A549 (cell line): Measurements from ENCODE around the gene STARD3NL. TPM values are rescaled to one million over a fixed set of nuclear protein-coding genes. Genes with fewer than 3 reads are reported as not detected.

Source experiments
- ATAC-seq, 2 experiments: fragments of 200-7000 bp in 1 of 2; fragments of >200 bp in 1 of 2; cut with Nextera tagmentation in 1 of 2; cut with Tn5 transposase in 1 of 2; 3 replicates each; pipeline versions ENCODE4 v1.8.0 to v1.9.1; 2018 to 2020; ENCODE audit warnings: mild to moderate bottlenecking in 1 of 2, moderate library complexity in 1 of 2
- CTCF ChIA-PET: fragments of 300-600 bp; sonication (Branson Sonifier 250); formaldehyde crosslinking; extraction: SDS; loops from one replicate; lab custom pipeline; 2021; ENCODE audit warnings: antibody characterized with exemption, inconsistent platforms; lab: Yijun Ruan, JAX
- POLR2A ChIA-PET: fragments of 350-600 bp; formaldehyde crosslinking; extraction: SDS; loops from one replicate; lab custom pipeline; 2021; ENCODE audit warnings: antibody characterized with exemption, inconsistent platforms; lab: Yijun Ruan, JAX
- DNase-seq, 2 experiments: peaks; one replicate each; pipeline versions ENCODE4 v3.0.0 to v3.0.0-alpha.2; 2011 to 2016; ENCODE audit warnings: low read depth in 1 of 2, low spot score in 1 of 2
- FAIRE-seq: peaks from 2 replicates; lab custom pipeline; 2011; peaks lifted over from hg19 to GRCh38; lab: Jason Lieb, UNC
- H3K27ac ChIP-seq, 2 experiments: fragments of >200 bp; sonication (Bioruptor Twin); formaldehyde crosslinking; 3 replicates each; pipeline ENCODE4 v1.5.1; 2016 to 2017
- H3K4me1 ChIP-seq: fragments of >200 bp; sonication (Bioruptor Twin); formaldehyde crosslinking; 3 replicates; pipeline ENCODE4 v1.6.1; 2016
- H3K4me2 ChIP-seq: fragments of >200 bp; sonication (Bioruptor Twin); formaldehyde crosslinking; 3 replicates; pipeline ENCODE4 v1.6.1; 2016
- H3K4me3 ChIP-seq: fragments of >200 bp; sonication (Bioruptor Twin); formaldehyde crosslinking; 3 replicates; pipeline ENCODE4 v1.5.1; 2016
- H3K9me3 ChIP-seq: fragments of >200 bp; sonication (Bioruptor Twin); formaldehyde crosslinking; 3 replicates; pipeline ENCODE4 v1.6.1; 2016
- CEBPB ChIP-seq, 2 experiments: fragments of >200 bp in 1 of 2; sonication (Bioruptor Twin) in 1 of 2; formaldehyde crosslinking in 1 of 2; IDR thresholded peaks; 2 replicates each; pipeline ENCODE4 v1.6.1; 2012 to 2016
- CHD2 ChIP-seq: fragments of 150-350 bp; IDR thresholded peaks from 2 replicates; pipeline ENCODE4 v1.6.1; 2014; ENCODE audit warnings: low read length; ENCODE audit not compliant: partially characterized antibody
- CHD4 ChIP-seq: fragments of 200-600 bp; sonication (generic); IDR thresholded peaks from 2 replicates; pipeline ENCODE4 v1.6.1; 2016; ENCODE audit warnings: antibody characterized with exemption, mild to moderate bottlenecking, borderline replicate concordance
- E2F6 ChIP-seq: IDR thresholded peaks from 2 replicates; pipeline ENCODE4 v1.6.1; 2012; ENCODE audit warnings: low read depth, borderline replicate concordance
- ESRRA ChIP-seq: fragments of 150-350 bp; IDR thresholded peaks from 2 replicates; pipeline ENCODE4 v1.6.1; 2014; ENCODE audit warnings: mild to moderate bottlenecking, low read length, borderline replicate concordance
- FOSL2 ChIP-seq, 2 experiments: fragments of 450-650 bp in 1 of 2; fragments of >200 bp in 1 of 2; sonication (Bioruptor Twin) in 1 of 2; formaldehyde crosslinking; IDR thresholded peaks; 2 replicates each; pipeline versions ENCODE4 v1.5.0 to v1.6.1; 2016 to 2020; ENCODE audit warnings: mild to moderate bottlenecking in 1 of 2, moderate library complexity in 1 of 2
- HEYL ChIP-seq: fragments of 250-450 bp; sonication (Bioruptor Pico); IDR thresholded peaks from 2 replicates; pipeline ENCODE4 v1.8.0; 2021; ENCODE audit warnings: mild to moderate bottlenecking, moderate library complexity
- JUN ChIP-seq, 2 experiments: fragments of >200 bp; sonication (Bioruptor Twin); formaldehyde crosslinking; IDR thresholded peaks; 2 replicates in 1 of 2; 3 replicates in 1 of 2; pipeline ENCODE4 v1.6.1; 2016 to 2017
- KDM1A ChIP-seq: fragments of 200-600 bp; sonication (generic); IDR thresholded peaks from 2 replicates; pipeline ENCODE4 v1.6.1; 2016; ENCODE audit warnings: low read depth, mild to moderate bottlenecking
- KDM5A ChIP-seq: fragments of 200-600 bp; sonication (generic); IDR thresholded peaks from 2 replicates; pipeline ENCODE4 v1.6.1; 2016; ENCODE audit warnings: antibody characterized with exemption, mild to moderate bottlenecking
- MAFK ChIP-seq: fragments of 450-650 bp; IDR thresholded peaks from 2 replicates; pipeline ENCODE4 v1.6.1; 2014; ENCODE audit not compliant: partially characterized antibody
- NPAS2 ChIP-seq: fragments of 250-450 bp; sonication (Bioruptor Pico); IDR thresholded peaks from 2 replicates; pipeline ENCODE4 v1.8.0; 2022; ENCODE audit warnings: mild to moderate bottlenecking, moderate library complexity, borderline replicate concordance
- NR3C1 ChIP-seq: fragments of >200 bp; sonication (Bioruptor Twin); formaldehyde crosslinking; IDR thresholded peaks from 3 replicates; pipeline ENCODE4 v1.6.1; 2017
- POLR2AphosphoS2 ChIP-seq: conservative IDR thresholded peaks from 2 replicates; pipeline ENCODE4 v1.6.1; 2012; ENCODE audit warnings: low read length, improper control_type of control experiment, inconsistent platforms
- RAD21 ChIP-seq, 2 experiments: fragments of >200 bp in 1 of 2; sonication (Bioruptor Twin) in 1 of 2; formaldehyde crosslinking in 1 of 2; IDR thresholded peaks in 1 of 2; conservative IDR thresholded peaks in 1 of 2; 2 replicates in 1 of 2; 3 replicates in 1 of 2; pipeline ENCODE4 v1.6.1; 2012 to 2018; ENCODE audit warnings: inconsistent platforms in 1 of 2
- RARB ChIP-seq: fragments of 250-450 bp; sonication (Bioruptor Pico); IDR thresholded peaks from 2 replicates; pipeline ENCODE4 v1.8.0; 2021; ENCODE audit warnings: mild to moderate bottlenecking, moderate library complexity
- RCOR1 ChIP-seq: fragments of 150-350 bp; IDR thresholded peaks from 2 replicates; pipeline ENCODE4 v1.6.1; 2014; ENCODE audit warnings: antibody characterized with exemption, low read length, low read depth
- RNF2 ChIP-seq: fragments of 200-600 bp; sonication (generic); IDR thresholded peaks from 2 replicates; pipeline ENCODE4 v1.6.1; 2016; ENCODE audit warnings: low read depth, mild to moderate bottlenecking, antibody characterized with exemption, moderate library complexity, borderline replicate concordance
- USF2 ChIP-seq: fragments of 450-650 bp; IDR thresholded peaks from 2 replicates; pipeline ENCODE4 v1.6.1; 2014; ENCODE audit warnings: antibody characterized with exemption
- ZNF302 ChIP-seq: fragments of 250-450 bp; sonication (Bioruptor Pico); IDR thresholded peaks from 2 replicates; pipeline ENCODE4 v1.9.0; 2021; ENCODE audit warnings: inconsistent platforms, mild to moderate bottlenecking, moderate library complexity
- ZSCAN20 ChIP-seq: fragments of 250-450 bp; sonication (Bioruptor Pico); IDR thresholded peaks from 2 replicates; pipeline ENCODE4 v1.8.0; 2022; ENCODE audit warnings: mild to moderate bottlenecking, moderate library complexity
- WGBS: methylation state at CpG from one replicate; pipeline ENCODE4 v1.1.6; 2017; ENCODE audit errors: missing lambda C conversion rate; 5-methylcytosine and 5-hydroxymethylcytosine counted together
- polyA plus RNA-seq, 4 experiments: library from polyadenylated mRNA; depleted of rRNA in 3 of 4; stranded (reverse); fragments of >200 nt; fragmentation: RNase III in 1 of 4; extraction: RNeasy Plus Mini Kit Qiagen cat#74134 plus additional on column Dnase treatment in 1 of 4; gene quantifications; 2 replicates in 3 of 4; 3 replicates in 1 of 4; pipeline ENCODE4 v1.2.3, GENCODE V29; 2011 to 2017
- TF ChIP-seq, protein P1 (sequence below): fragments of 200-600 bp; sonication (generic); IDR thresholded peaks from 2 replicates; pipeline ENCODE4 v1.6.1; 2016; ENCODE audit warnings: antibody characterized with exemption, mild to moderate bottlenecking, moderate library complexity
- TF ChIP-seq, protein P2 (sequence below): fragments of 250-450 bp; sonication (Bioruptor Pico); IDR thresholded peaks from 2 replicates; pipeline ENCODE4 v1.5.0; 2021; ENCODE audit warnings: mild to moderate bottlenecking, moderate library complexity, borderline replicate concordance
- TF ChIP-seq, protein P3 (sequence below): IDR thresholded peaks from 2 replicates; pipeline ENCODE4 v1.6.1; 2012

Gene STARD3NL
- polyA plus RNA-seq, 2 of the 4 experiments (the other 2 are of a cell fraction), result 57.9 to 104 TPM

DNA sequence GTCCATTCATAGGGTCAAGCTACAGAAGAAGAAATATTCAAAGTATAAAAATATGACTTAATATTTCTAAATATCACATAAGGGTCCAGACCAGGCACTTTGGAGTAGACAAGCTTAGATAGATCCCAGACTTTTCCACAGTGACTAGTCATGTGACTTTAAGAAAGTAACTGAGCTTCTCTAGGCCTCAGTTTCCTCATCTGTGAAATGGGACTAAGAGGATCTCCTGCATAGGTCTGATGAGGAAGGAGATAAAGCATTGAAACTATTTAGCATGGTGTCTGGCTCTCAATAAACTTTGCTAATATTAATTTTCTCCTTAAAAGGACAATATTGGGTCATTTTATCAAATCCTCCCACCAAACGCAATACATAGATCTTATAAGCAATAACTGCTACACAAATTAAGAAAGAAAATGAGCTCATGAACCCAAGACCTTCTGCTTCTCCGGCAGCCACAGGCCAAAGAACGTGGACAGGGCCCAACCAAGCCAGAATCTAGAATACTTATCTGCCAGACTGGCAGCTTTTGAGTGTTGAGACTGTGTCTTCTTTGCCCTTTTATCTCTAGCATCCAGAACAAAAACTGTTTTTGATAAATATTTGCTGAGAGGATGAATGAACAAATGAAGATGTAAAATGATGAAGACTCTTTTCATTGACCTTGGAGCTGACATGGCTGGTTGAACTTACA, 97.0 kb downstream of the STARD3NL start:
- no peak for ATAC-seq
- no peaks in the 10 kb centered on the region for H3K4me1 ChIP-seq
- H3K4me2 ChIP-seq, result no peak overlapping the region
- H3K4me3 ChIP-seq, result no peak overlapping the region
- H3K27ac ChIP-seq, result no peak overlapping the region
- CTCF ChIA-PET, result interaction anchor here (1.2 to 1.3 kb wide), 2 partner anchors 43 to 59 kb away, joined by 3 to 6 read pairs; no protein-coding TSS in a partner anchor
- TF ChIP-seq CEBPB (IDR thresholded peaks at IDR 0.05), result no peak
- TF ChIP-seq FOSL2 (IDR thresholded peaks at IDR 0.05), result no peak
- TF ChIP-seq FOSL2 (CRISPR knock-in tag; IDR thresholded peaks at IDR 0.05), result no peak
- no peak for TF ChIP-seq RNF2
- no peak for TF ChIP-seq NR3C1
- no peak for TF ChIP-seq USF2
- no peak for TF ChIP-seq ZNF302
- TF ChIP-seq RARB, result no peak
- TF ChIP-seq HEYL (CRISPR knock-in tag), result no peak
- no peak for TF ChIP-seq JUN (IDR thresholded peaks at IDR 0.05)
- TF ChIP-seq RAD21 (conservative IDR thresholded peaks at IDR 0.05 in 1 of 2, IDR thresholded peaks at IDR 0.05 in 1 of 2), result no peak
- TF ChIP-seq, all 56 proteins: peak for 0
- H3K9me3 ChIP-seq, result no peaks in the 10 kb centered on the region
- no peak for FAIRE-seq
- 43% methylated on average over 3 of the region's 3 CpGs for WGBS
- POLR2A ChIA-PET, result no interaction called here
- no peak for DNase-seq

DNA sequence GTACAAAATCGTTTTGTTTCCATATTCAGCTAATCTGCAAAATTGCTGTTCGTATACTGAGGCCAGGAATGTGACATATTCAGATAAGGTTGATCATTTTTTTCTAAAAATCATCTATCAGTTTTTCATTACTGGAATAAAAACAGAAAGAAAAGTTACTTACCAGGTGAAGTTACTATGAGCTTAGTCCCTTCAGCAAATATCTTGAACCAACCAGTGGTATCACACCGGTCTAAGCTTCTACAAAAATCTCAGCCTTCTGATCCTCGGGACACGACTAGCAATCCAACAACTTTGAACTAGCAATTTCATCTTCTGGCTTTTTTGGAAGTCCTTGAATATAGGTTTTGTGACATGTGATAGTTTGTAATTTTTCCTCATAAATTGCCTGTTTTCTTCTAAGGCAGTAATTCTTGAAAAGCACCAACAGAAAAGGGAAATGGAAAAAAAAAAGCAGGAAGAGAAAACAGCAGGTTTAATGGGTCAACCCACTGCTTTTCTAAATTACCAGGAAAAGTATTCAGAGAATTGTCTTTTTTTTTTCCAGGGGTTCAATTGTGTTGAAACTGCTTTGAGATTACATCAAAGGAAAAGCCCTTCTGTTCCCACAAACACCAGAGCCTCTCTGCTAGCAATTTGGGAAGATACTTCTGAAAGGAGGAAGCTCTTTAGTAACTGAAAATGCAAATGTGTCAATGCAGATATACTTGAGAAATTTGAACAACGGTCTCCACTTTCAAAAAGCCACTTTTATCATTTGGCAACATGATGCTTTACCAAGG, 98.2 kb downstream of the STARD3NL start:
- WGBS, result 51% methylated on average over 6 of the region's 6 CpGs
- no peak for FAIRE-seq
- CTCF ChIA-PET, result interaction anchor here (0.7 to 1.3 kb wide), 2 partner anchors 42 to 316 kb away, joined by 3 read pairs; no protein-coding TSS in a partner anchor

GRCh38 chr7:38280000-38280399, 102.0 kb downstream of the STARD3NL start:
- POLR2A ChIA-PET, result no interaction called here
- H3K9me3 ChIP-seq, result no peaks in the 10 kb centered on the region
- no peak for ATAC-seq
- TF ChIP-seq POLR2AphosphoS2, result no peak
- TF ChIP-seq KDM5A, result no peak
- no peak for TF ChIP-seq MAFK
- no peak for TF ChIP-seq CHD4
- no peak for TF ChIP-seq CHD2
- TF ChIP-seq, protein P1, sequence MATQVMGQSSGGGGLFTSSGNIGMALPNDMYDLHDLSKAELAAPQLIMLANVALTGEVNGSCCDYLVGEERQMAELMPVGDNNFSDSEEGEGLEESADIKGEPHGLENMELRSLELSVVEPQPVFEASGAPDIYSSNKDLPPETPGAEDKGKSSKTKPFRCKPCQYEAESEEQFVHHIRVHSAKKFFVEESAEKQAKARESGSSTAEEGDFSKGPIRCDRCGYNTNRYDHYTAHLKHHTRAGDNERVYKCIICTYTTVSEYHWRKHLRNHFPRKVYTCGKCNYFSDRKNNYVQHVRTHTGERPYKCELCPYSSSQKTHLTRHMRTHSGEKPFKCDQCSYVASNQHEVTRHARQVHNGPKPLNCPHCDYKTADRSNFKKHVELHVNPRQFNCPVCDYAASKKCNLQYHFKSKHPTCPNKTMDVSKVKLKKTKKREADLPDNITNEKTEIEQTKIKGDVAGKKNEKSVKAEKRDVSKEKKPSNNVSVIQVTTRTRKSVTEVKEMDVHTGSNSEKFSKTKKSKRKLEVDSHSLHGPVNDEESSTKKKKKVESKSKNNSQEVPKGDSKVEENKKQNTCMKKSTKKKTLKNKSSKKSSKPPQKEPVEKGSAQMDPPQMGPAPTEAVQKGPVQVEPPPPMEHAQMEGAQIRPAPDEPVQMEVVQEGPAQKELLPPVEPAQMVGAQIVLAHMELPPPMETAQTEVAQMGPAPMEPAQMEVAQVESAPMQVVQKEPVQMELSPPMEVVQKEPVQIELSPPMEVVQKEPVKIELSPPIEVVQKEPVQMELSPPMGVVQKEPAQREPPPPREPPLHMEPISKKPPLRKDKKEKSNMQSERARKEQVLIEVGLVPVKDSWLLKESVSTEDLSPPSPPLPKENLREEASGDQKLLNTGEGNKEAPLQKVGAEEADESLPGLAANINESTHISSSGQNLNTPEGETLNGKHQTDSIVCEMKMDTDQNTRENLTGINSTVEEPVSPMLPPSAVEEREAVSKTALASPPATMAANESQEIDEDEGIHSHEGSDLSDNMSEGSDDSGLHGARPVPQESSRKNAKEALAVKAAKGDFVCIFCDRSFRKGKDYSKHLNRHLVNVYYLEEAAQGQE, result no peak
- TF ChIP-seq NR3C1, result no peak
- no peak for TF ChIP-seq HEYL (CRISPR knock-in tag)
- no peak for TF ChIP-seq E2F6
- no peak for TF ChIP-seq RARB
- TF ChIP-seq, protein P2, sequence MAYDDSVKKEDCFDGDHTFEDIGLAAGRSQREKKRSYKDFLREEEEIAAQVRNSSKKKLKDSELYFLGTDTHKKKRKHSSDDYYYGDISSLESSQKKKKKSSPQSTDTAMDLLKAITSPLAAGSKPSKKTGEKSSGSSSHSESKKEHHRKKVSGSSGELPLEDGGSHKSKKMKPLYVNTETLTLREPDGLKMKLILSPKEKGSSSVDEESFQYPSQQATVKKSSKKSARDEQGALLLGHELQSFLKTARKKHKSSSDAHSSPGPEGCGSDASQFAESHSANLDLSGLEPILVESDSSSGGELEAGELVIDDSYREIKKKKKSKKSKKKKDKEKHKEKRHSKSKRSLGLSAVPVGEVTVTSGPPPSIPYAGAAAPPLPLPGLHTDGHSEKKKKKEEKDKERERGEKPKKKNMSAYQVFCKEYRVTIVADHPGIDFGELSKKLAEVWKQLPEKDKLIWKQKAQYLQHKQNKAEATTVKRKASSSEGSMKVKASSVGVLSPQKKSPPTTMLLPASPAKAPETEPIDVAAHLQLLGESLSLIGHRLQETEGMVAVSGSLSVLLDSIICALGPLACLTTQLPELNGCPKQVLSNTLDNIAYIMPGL (CRISPR knock-in tag), result no peak
- no peak for TF ChIP-seq KDM1A
- TF ChIP-seq, protein P3, sequence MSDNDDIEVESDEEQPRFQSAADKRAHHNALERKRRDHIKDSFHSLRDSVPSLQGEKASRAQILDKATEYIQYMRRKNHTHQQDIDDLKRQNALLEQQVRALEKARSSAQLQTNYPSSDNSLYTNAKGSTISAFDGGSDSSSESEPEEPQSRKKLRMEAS, result no peak
- TF ChIP-seq ZSCAN20, result no peak
- no peak for TF ChIP-seq ESRRA
- TF ChIP-seq, all 56 proteins: peak for 0
- FAIRE-seq (no peak), DNase-seq (no peak)
- WGBS, result 6% methylated on average over 1 of the region's 1 CpG
- Histone ChIP-seq H3K4me3 (no peak overlapping the region), H3K4me2 (no peak overlapping the region), H3K27ac (no peak overlapping the region), H3K4me1 (no peaks in the 10 kb centered on the region)
- CTCF ChIA-PET, result no interaction called here

More for the DNA sequence above, 98.2 kb downstream of the STARD3NL start:
- H3K4me1 ChIP-seq, result no peaks in the 10 kb centered on the region
- H3K27ac ChIP-seq, result no peak overlapping the region
- ATAC-seq (no peak), DNase-seq (no peak)
- H3K4me2 ChIP-seq, result no peak overlapping the region
- H3K9me3 ChIP-seq, result no peaks in the 10 kb centered on the region
- no peak overlapping the region for H3K4me3 ChIP-seq
- POLR2A ChIA-PET, result no interaction called here
- TF ChIP-seq RCOR1 (no peak), HEYL (CRISPR knock-in tag) (no peak), NPAS2 (CRISPR knock-in tag) (no peak)
